ENCODE data around the gene DPPA5.
"Not testable (repeated sequence)": the region's sequence is repeated elsewhere in the genome, so short reads cannot be mapped to it uniquely, and the experiment has no call there.

Gene DPPA5

DNA sequence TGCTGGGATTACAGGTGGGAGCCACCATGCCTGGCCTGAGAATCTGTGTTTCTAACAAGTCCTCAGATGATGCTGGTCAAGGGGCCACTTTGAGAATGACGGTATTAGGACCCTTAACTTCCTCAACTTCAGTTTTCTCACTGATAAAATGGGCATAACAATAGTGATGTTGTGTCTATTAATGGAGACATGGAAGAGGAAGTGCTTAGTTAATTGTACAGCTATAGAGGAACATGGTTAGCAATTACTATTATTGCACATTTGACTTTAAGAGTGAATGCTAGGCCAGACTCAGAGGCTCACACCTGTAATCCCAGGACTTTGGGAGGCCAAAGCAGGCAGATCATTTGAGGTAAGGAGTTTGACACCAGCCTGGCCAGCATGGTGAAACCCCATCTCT is 12.7 kb downstream of the DPPA5 start:
- Histone ChIP-seq H3K9me3 (ENCODE audit: control insufficient read depth, low read length) (no peaks in the 10 kb centered on the region), H3K27ac (ENCODE audit: insufficient read depth, low read length, poor library complexity, severe bottlenecking) (no peak overlapping the region), H3K27me3 (replicated peaks; ENCODE audit: control insufficient read depth, insufficient read depth, low read length, poor library complexity, severe bottlenecking) (no peaks in the 10 kb centered on the region), H3K4me1 (ENCODE audit: control insufficient read depth, insufficient read depth, low read length, poor library complexity, severe bottlenecking) (no peaks in the 10 kb centered on the region), H3K4me3 (ENCODE audit: insufficient read depth, low read depth, low read length, poor library complexity, severe bottlenecking) (no peak overlapping the region), H3K36me3 (ENCODE audit: control insufficient read depth, insufficient read depth, low read length) (no peaks in the 10 kb centered on the region)
- DNase-seq: no peak

DNA sequence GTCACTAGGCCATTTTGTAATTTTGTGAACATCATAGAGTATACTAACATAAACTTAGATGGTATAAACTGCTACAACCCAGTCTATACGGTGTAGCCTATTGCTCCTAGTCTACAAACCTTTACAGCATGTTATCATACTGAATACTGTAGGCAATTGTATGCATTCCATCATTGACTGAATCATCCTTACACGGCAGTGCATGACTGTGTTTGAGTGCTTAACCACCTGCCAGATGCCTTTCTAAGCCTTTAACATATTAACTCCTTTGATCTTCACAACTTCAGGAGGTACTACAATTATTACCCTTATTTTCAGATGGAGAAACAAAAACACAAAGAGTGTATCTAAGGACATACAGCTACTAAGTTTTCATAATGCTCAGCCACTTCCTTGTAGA is 14.0 kb downstream of the DPPA5 start:
- Histone ChIP-seq H3K27ac (ENCODE audit: insufficient read depth, low read length, poor library complexity, severe bottlenecking) (no peak overlapping the region), H3K4me1 (ENCODE audit: control insufficient read depth, insufficient read depth, low read length, poor library complexity, severe bottlenecking) (no peaks in the 10 kb centered on the region), H3K27me3 (replicated peaks; ENCODE audit: control insufficient read depth, insufficient read depth, low read length, poor library complexity, severe bottlenecking) (no peaks in the 10 kb centered on the region), H3K9me3 (ENCODE audit: control insufficient read depth, low read length) (no peaks in the 10 kb centered on the region), H3K4me3 (ENCODE audit: insufficient read depth, low read depth, low read length, poor library complexity, severe bottlenecking) (no peak overlapping the region), H3K36me3 (ENCODE audit: control insufficient read depth, insufficient read depth, low read length) (no peaks in the 10 kb centered on the region)
- no peak for DNase-seq

DNA sequence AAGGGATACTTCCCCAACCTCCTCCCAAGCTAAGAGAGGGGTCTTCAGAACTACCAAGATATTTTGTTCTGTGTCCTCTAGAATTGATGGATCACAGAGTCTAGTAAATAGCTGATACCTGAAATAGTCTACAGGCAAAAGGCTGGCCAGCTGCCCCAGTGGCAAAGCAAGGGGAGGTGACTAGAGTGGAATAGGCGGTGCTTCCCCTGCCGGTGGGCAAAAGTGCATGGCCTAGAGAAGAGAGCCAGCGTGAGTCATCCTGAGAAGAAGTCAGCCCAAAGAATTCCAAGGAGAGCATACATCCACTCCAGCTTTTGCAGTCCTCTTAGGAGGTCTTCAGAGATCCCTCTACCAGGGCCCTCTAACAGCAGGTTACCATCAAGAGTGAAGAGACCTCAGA is 14.7 kb downstream of the DPPA5 start:
- Histone ChIP-seq H3K4me1 (ENCODE audit: control insufficient read depth, insufficient read depth, low read length, poor library complexity, severe bottlenecking) (no peaks in the 10 kb centered on the region), H3K36me3 (ENCODE audit: control insufficient read depth, insufficient read depth, low read length) (no peaks in the 10 kb centered on the region), H3K27ac (ENCODE audit: insufficient read depth, low read length, poor library complexity, severe bottlenecking) (no peak overlapping the region), H3K9me3 (ENCODE audit: control insufficient read depth, low read length) (no peaks in the 10 kb centered on the region), H3K27me3 (replicated peaks; ENCODE audit: control insufficient read depth, insufficient read depth, low read length, poor library complexity, severe bottlenecking) (no peaks in the 10 kb centered on the region), H3K4me3 (ENCODE audit: insufficient read depth, low read depth, low read length, poor library complexity, severe bottlenecking) (no peak overlapping the region)
- no peak for DNase-seq

DNA sequence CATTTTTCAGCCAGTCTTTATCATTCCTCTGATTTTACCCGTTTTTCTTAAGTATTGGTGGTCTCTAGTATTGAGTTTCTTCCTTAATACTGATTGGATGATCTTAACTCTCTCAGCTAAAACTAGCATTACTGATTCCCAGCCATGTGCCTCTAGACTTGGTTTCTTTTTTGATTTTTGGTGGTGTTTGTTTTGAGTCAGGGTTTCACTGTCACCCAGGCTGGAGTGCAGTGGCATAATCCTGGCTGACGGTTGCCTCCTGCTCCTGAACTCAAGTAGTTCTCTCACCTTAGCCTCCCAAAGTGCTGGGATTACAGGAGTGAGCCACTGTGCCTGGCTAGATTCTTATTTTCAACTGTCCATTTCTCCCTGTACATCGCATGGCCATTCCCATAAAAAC is 24.9 kb downstream of the DPPA5 start:
- H3K4me1 ChIP-seq (ENCODE audit: control insufficient read depth, insufficient read depth, low read length, poor library complexity, severe bottlenecking): no peaks in the 10 kb centered on the region
- no peak overlapping the region for H3K4me3 ChIP-seq (ENCODE audit: insufficient read depth, low read depth, low read length, poor library complexity, severe bottlenecking)
- H3K27ac ChIP-seq (ENCODE audit: insufficient read depth, low read length, poor library complexity, severe bottlenecking): no peak overlapping the region
- H3K36me3 ChIP-seq (ENCODE audit: control insufficient read depth, insufficient read depth, low read length): no peaks in the 10 kb centered on the region
- no peaks in the 10 kb centered on the region for H3K27me3 ChIP-seq (replicated peaks; ENCODE audit: control insufficient read depth, insufficient read depth, low read length, poor library complexity, severe bottlenecking)
- no peaks in the 10 kb centered on the region for H3K9me3 ChIP-seq (ENCODE audit: control insufficient read depth, low read length)
- no peak for DNase-seq

DNA sequence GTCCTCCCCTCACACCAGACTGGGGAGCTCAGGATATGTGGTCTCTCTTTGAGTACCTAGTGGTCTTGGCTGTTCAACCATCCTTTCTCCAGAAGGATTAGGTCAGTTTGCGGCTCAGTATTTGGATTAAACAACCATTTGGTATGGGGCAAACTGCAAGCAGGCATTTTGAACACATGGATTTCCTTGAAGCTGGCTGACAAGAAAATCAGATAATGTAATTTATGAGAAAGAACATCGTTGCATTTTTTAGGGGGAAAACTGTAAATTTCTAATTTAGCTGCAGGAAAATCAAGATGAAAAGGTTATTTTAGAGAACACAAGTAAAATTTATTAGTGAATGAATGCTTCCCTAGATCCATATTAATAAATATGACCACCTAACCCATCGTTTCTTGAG is 25.3 kb downstream of the DPPA5 start:
- Histone ChIP-seq H3K27ac (ENCODE audit: insufficient read depth, low read length, poor library complexity, severe bottlenecking) (no peak overlapping the region), H3K36me3 (ENCODE audit: control insufficient read depth, insufficient read depth, low read length) (no peaks in the 10 kb centered on the region), H3K4me3 (ENCODE audit: insufficient read depth, low read depth, low read length, poor library complexity, severe bottlenecking) (no peak overlapping the region)

DNA sequence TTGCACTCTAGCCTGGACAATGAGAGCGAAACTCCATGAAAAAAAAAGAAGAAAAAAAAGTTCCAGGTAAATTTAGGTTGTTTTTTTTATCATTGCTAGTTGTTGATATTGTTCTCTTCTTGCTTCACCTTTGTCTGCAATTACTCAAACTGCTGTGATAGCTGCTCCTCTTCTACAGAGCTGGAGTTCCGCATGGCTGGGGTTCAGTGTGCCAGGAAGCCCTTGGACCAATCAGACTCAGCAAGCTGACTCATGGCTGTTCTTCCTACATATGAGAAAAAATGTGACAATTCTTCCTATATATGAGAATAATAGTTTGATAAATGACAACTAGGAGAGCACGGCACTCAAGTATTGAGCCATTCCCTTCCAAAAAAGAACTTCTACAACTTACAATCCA is 28.4 kb downstream of the DPPA5 start:
- Histone ChIP-seq H3K9me3 (ENCODE audit: control insufficient read depth, low read length) (no peaks in the 10 kb centered on the region), H3K27me3 (replicated peaks; ENCODE audit: control insufficient read depth, insufficient read depth, low read length, poor library complexity, severe bottlenecking) (no peaks in the 10 kb centered on the region), H3K4me1 (ENCODE audit: control insufficient read depth, insufficient read depth, low read length, poor library complexity, severe bottlenecking) (no peaks in the 10 kb centered on the region), H3K27ac (ENCODE audit: insufficient read depth, low read length, poor library complexity, severe bottlenecking) (no peak overlapping the region), H3K4me3 (ENCODE audit: insufficient read depth, low read depth, low read length, poor library complexity, severe bottlenecking) (no peak overlapping the region), H3K36me3 (ENCODE audit: control insufficient read depth, insufficient read depth, low read length) (no peaks in the 10 kb centered on the region)
- no peak for DNase-seq

More for the DNA sequence above, 25.3 kb downstream of the DPPA5 start:
- Histone ChIP-seq H3K4me1 (ENCODE audit: control insufficient read depth, insufficient read depth, low read length, poor library complexity, severe bottlenecking) (no peaks in the 10 kb centered on the region), H3K9me3 (ENCODE audit: control insufficient read depth, low read length) (no peaks in the 10 kb centered on the region), H3K27me3 (replicated peaks; ENCODE audit: control insufficient read depth, insufficient read depth, low read length, poor library complexity, severe bottlenecking) (no peaks in the 10 kb centered on the region)
- no peak for DNase-seq

DNA sequence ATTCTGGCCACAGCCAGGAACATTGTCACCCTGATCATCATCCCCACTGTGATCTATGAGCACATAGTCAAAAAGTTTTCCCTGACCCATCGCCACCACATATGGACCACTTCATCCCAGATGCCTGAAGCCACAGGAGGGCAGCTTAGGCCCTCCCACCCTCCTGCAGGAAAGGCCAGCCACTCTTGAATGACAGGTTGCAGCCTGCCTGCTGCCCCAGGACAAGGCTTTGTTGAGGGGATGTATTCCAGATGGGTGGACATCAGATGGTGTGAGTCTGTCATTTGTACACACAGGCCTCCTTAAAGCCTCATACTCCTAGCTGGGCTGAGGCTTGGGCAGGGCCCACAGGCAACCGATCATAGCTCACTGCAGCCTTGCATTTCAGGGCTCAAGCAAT is 30.8 kb downstream of the DPPA5 start:
- no peaks in the 10 kb centered on the region for H3K36me3 ChIP-seq (ENCODE audit: control insufficient read depth, insufficient read depth, low read length)
- no peak for DNase-seq
- H3K9me3 ChIP-seq (ENCODE audit: control insufficient read depth, low read length): no peaks in the 10 kb centered on the region
- H3K27me3 ChIP-seq (replicated peaks; ENCODE audit: control insufficient read depth, insufficient read depth, low read length, poor library complexity, severe bottlenecking): no peaks in the 10 kb centered on the region
- no peak overlapping the region for H3K4me3 ChIP-seq (ENCODE audit: insufficient read depth, low read depth, low read length, poor library complexity, severe bottlenecking)
- H3K27ac ChIP-seq (ENCODE audit: insufficient read depth, low read length, poor library complexity, severe bottlenecking): no peak overlapping the region
- H3K4me1 ChIP-seq (ENCODE audit: control insufficient read depth, insufficient read depth, low read length, poor library complexity, severe bottlenecking): no peaks in the 10 kb centered on the region

DNA sequence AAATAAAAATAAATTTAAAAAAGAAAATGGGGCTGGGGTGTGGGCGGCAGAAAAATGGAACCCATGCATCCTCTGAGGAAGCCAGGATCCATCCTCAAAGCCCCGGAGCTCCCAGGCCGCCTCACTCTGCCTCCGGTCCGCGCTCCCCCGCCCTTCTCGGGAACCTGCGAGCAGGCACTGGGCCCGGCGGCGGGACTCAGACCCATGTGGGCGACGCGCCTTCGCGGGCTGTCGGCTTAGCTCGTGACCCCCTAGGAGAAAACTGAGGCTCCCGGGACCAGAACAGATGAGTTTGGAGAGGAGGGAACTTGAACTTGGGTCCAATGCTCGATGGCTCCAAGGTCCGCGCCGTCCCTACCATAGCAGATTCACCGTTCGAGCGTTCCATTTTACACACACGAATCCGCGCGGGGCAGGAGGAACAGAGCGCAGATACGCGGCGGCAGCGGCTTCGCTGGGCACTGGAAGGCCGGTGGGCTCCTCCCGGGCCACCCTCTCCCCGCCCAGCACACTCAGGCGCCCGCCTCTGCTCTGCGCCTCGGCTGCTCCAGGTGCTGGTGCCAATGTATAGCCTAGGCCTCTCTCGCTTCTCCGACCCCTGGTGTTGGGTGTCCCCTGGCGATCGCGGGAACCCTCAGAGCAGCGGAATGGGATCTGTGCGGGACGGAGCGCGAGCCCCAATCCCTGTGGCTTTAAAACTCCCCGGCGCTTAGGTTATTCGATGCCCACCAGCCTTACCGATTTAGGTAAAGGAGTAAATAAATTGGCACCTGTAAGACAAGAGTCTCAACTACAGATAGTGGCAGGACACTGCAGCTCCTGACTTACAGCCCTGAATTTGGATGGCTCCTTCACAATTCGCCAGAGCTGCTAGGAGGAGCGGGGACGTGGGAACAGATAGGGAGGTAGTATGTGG is 39.2 kb downstream of the DPPA5 start:
- Histone ChIP-seq H3K4me1 (ENCODE audit: control insufficient read depth, insufficient read depth, low read length, poor library complexity, severe bottlenecking) (peaks cover 3% of the 10 kb centered on the region), H3K27me3 (replicated peaks; ENCODE audit: control insufficient read depth, insufficient read depth, low read length, poor library complexity, severe bottlenecking) (peaks cover 9% of the 10 kb centered on the region), H3K4me3 (ENCODE audit: insufficient read depth, low read depth, low read length, poor library complexity, severe bottlenecking) (peak overlapping the region; percentile 25), H3K36me3 (ENCODE audit: control insufficient read depth, insufficient read depth, low read length) (no peaks in the 10 kb centered on the region), H3K9me3 (ENCODE audit: control insufficient read depth, low read length) (no peaks in the 10 kb centered on the region), H3K27ac (ENCODE audit: insufficient read depth, low read length, poor library complexity, severe bottlenecking) (no peak overlapping the region)
- DNase-seq: no peak

DNA sequence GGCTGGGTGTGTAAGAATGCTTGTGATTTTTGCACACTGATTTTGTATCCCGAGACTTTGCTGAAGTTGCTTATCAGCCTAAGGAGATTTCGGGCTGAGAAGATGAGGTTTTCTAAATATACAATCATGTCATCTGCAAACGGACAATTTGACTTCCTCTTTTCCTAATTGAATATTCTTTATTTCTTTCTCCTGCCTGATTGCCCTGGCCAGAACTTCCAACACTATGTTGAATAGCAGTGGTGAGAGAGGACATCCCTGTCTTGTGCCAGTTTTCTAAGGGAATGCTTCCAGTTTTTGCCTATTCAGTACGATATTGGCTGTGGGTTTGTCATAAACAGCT is 43.6 kb downstream of the DPPA5 start:
- not testable (repeated sequence) for H3K4me1 ChIP-seq (ENCODE audit: control insufficient read depth, insufficient read depth, low read length, poor library complexity, severe bottlenecking); DNase-seq; H3K9me3 ChIP-seq (ENCODE audit: control insufficient read depth, low read length); H3K36me3 ChIP-seq (ENCODE audit: control insufficient read depth, insufficient read depth, low read length); H3K27ac ChIP-seq (ENCODE audit: insufficient read depth, low read length, poor library complexity, severe bottlenecking); H3K27me3 ChIP-seq (replicated peaks; ENCODE audit: control insufficient read depth, insufficient read depth, low read length, poor library complexity, severe bottlenecking)
- peak overlapping the region; percentile 85 for H3K4me3 ChIP-seq (ENCODE audit: insufficient read depth, low read depth, low read length, poor library complexity, severe bottlenecking)

DNA sequence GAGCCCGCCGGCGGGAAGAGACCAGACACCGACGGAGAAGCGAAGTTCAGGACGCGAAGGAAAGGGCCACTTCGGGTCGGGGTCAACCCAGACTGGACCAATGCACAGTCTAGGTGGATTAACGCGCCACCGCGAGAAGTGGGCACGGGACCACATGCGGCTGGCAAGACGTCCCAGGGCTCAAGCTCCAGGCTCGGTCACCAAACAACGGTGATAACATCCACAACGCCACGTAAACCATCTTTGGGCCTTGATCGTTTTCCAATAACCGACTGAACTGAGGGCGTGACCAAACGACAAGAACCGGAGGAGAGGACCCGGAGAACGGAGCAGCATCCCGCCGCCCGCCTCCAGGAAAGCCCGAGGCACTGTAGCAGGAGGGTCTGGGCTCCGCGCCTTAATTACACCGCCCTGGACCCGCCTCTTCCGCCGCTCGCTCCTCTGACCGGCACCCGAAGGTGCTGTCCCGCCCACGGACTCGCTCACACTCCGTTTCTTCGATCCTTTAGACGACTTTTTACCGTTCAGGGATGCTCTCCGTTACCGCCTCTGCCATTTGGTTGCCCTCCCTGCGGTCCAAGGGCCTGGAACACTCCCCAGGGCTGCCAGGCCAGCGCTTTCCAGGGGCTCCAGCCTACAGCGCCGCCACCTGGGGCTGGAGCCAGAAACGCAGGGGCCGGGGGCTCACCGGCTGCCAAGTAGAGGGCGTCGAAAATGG is 44.1 kb downstream of the DPPA5 start:
- peak overlapping the region; percentile 85 for H3K4me3 ChIP-seq (ENCODE audit: insufficient read depth, low read depth, low read length, poor library complexity, severe bottlenecking)
- peak in 2 of 3 donors; percentile 13 to 19 for DNase-seq
- H3K4me1 ChIP-seq (ENCODE audit: control insufficient read depth, insufficient read depth, low read length, poor library complexity, severe bottlenecking): peaks cover 3% of the 10 kb centered on the region
- no peaks in the 10 kb centered on the region for H3K36me3 ChIP-seq (ENCODE audit: control insufficient read depth, insufficient read depth, low read length)
- no peaks in the 10 kb centered on the region for H3K9me3 ChIP-seq (ENCODE audit: control insufficient read depth, low read length)
- peak overlapping the region; percentile 14 for H3K27ac ChIP-seq (ENCODE audit: insufficient read depth, low read length, poor library complexity, severe bottlenecking)
- H3K27me3 ChIP-seq (replicated peaks; ENCODE audit: control insufficient read depth, insufficient read depth, low read length, poor library complexity, severe bottlenecking): peaks cover 3% of the 10 kb centered on the region

All from effector memory CD4-positive, alpha-beta T cell (primary cell).